HepG2 (cell line): ENCODE data around the gene SOX4. TPM values are rescaled to one million over a fixed set of nuclear protein-coding genes. Genes with fewer than 3 reads are reported as not detected.

Source experiments
- ARHGAP35 ChIP-seq: sonication (generic); formaldehyde crosslinking; IDR thresholded peaks from 2 replicates; pipeline ENCODE4 v1.9.0; 2022; ENCODE audit warnings: mild to moderate bottlenecking, inconsistent platforms, moderate library complexity, missing genetic modification reagents, borderline replicate concordance
- BRCA1 ChIP-seq: sonication (generic); formaldehyde crosslinking; IDR thresholded peaks from 2 replicates; pipeline ENCODE4 v1.4.0; 2020; ENCODE audit warnings: missing genetic modification reagents
- DNMT1 ChIP-seq: sonication (generic); formaldehyde crosslinking; IDR thresholded peaks from 2 replicates; pipeline ENCODE4 v1.5.1; 2020; ENCODE audit warnings: mild to moderate bottlenecking, missing genetic modification reagents
- DR1 ChIP-seq: sonication (generic); formaldehyde crosslinking; IDR thresholded peaks from 2 replicates; pipeline ENCODE4 v1.8.0; 2021; ENCODE audit warnings: mild to moderate bottlenecking, missing genetic modification reagents, inconsistent platforms
- ELF3 ChIP-seq: IDR thresholded peaks from 2 replicates; pipeline ENCODE4 v1.6.1; 2016; ENCODE audit warnings: missing genetic modification reagents, missing compliant biosample characterization
- MAZ ChIP-seq, 2 experiments: sonication (generic) in 1 of 2; formaldehyde crosslinking in 1 of 2; IDR thresholded peaks; 2 replicates each; pipeline versions ENCODE4 v1.5.0 to v1.6.1; 2012 to 2020; ENCODE audit warnings: low read depth in 2 of 2, mild to moderate bottlenecking in 2 of 2, borderline replicate concordance in 1 of 2, improper control_type of control experiment in 1 of 2, low read length in 1 of 2, missing genetic modification reagents in 1 of 2, moderate library complexity in 1 of 2
- NFKBIZ ChIP-seq: IDR thresholded peaks from 2 replicates; pipeline ENCODE4 v1.6.1; 2018; ENCODE audit warnings: missing genetic modification reagents, missing compliant biosample characterization
- PAWR ChIP-seq: sonication (generic); formaldehyde crosslinking; IDR thresholded peaks from 2 replicates; pipeline ENCODE4 v1.4.0; 2020; ENCODE audit warnings: missing genetic modification reagents, mild to moderate bottlenecking, borderline replicate concordance
- PREB ChIP-seq: sonication (generic); formaldehyde crosslinking; IDR thresholded peaks from 2 replicates; pipeline ENCODE4 v1.4.0; 2020; ENCODE audit warnings: missing genetic modification reagents
- PRMT3 ChIP-seq: sonication (generic); formaldehyde crosslinking; IDR thresholded peaks from 2 replicates; pipeline ENCODE4 v1.8.1; 2022; ENCODE audit warnings: low read depth, mild to moderate bottlenecking, moderate library complexity, missing genetic modification reagents, borderline replicate concordance
- SP4 ChIP-seq: sonication (generic); formaldehyde crosslinking; IDR thresholded peaks from 2 replicates; pipeline ENCODE4 v1.8.1; 2023; ENCODE audit warnings: mild to moderate bottlenecking, missing genetic modification reagents
- SYNCRIP ChIP-seq: fragments of 200-400 bp; formaldehyde crosslinking; IDR thresholded peaks from 2 replicates; pipeline ENCODE4 v1.6.1; 2018; ENCODE audit warnings: mild to moderate bottlenecking, low read depth, low read length; ENCODE audit not compliant: insufficient read depth
- ZBTB8A ChIP-seq: sonication (generic); formaldehyde crosslinking; IDR thresholded peaks from 2 replicates; pipeline ENCODE4 v1.4.0; 2020; ENCODE audit warnings: mild to moderate bottlenecking, low read depth, missing genetic modification reagents, borderline replicate concordance
- ZEB1 ChIP-seq: IDR thresholded peaks from 2 replicates; pipeline ENCODE4 v1.6.1; 2012; ENCODE audit warnings: mild to moderate bottlenecking, low read depth, inconsistent platforms; ENCODE audit not compliant: insufficient replicate concordance
- ZNF234 ChIP-seq: sonication (generic); formaldehyde crosslinking; conservative IDR thresholded peaks from 2 replicates; pipeline ENCODE4 v1.5.1; 2020; ENCODE audit warnings: mild to moderate bottlenecking, missing genetic modification reagents
- ZNF292 ChIP-seq: sonication (generic); formaldehyde crosslinking; IDR thresholded peaks from 2 replicates; pipeline ENCODE4 v1.8.1; 2022; ENCODE audit warnings: mild to moderate bottlenecking, low read depth, missing genetic modification reagents, borderline replicate concordance
- ZNF333 ChIP-seq: sonication (generic); formaldehyde crosslinking; IDR thresholded peaks from 2 replicates; pipeline ENCODE4 v1.4.0; 2020; ENCODE audit warnings: mild to moderate bottlenecking, missing genetic modification reagents, borderline replicate concordance
- ZNF83 ChIP-seq: sonication (generic); formaldehyde crosslinking; IDR thresholded peaks from 2 replicates; pipeline ENCODE4 v1.4.0; 2020; ENCODE audit warnings: missing genetic modification reagents, mild to moderate bottlenecking, borderline replicate concordance
- ZNF839 ChIP-seq: sonication (generic); formaldehyde crosslinking; IDR thresholded peaks from 2 replicates; pipeline ENCODE4 v1.4.0; 2020; ENCODE audit warnings: missing genetic modification reagents, mild to moderate bottlenecking, borderline replicate concordance
- polyA plus RNA-seq, 8 experiments: library from polyadenylated mRNA; depleted of rRNA in 3 of 8; stranded (reverse) in 7 of 8; unstranded in 1 of 8; fragments of >200 nt; fragmentation: Illumina TruSeq in 4 of 8; extraction: Trizol in 4 of 8; gene quantifications; 2 replicates each; pipeline versions ENCODE4 v1.2.1 to v1.2.3, GENCODE V29; 2011 to 2016; ENCODE audit warnings: low read depth in 4 of 8, missing spikeins in 1 of 8, mixed read lengths in 1 of 8; ENCODE audit not compliant: insufficient read depth in 1 of 8
- total RNA-seq, 5 experiments: library from RNA; depleted of rRNA; stranded (reverse); fragments of >200 nt; fragmentation: Illumina TruSeq; extraction: Trizol; gene quantifications; 2 replicates each; pipeline ENCODE4 v1.2.3, GENCODE V29; 2016; ENCODE audit warnings: low read depth in 1 of 5
- TF ChIP-seq, protein P1 (sequence below), 2 experiments: sonication (generic) in 1 of 2; formaldehyde crosslinking in 1 of 2; IDR thresholded peaks; 2 replicates each; pipeline versions ENCODE4 v1.5.1 to v1.6.1; 2011 to 2020; ENCODE audit warnings: borderline replicate concordance in 1 of 2, low read depth in 1 of 2, low read length in 1 of 2, mild to moderate bottlenecking in 1 of 2, missing genetic modification reagents in 1 of 2, moderate library complexity in 1 of 2
- TF ChIP-seq, protein P2 (sequence below): sonication (generic); formaldehyde crosslinking; IDR thresholded peaks from 2 replicates; pipeline ENCODE4 v1.8.0; 2022; ENCODE audit warnings: mild to moderate bottlenecking, missing genetic modification reagents, moderate library complexity

The SOX4 gene
- total and polyA plus RNA-seq, 2 of the 13 experiments (the other 11 are each of a cell fraction or from before 2014, with no cell fraction given): 2.6 to 3.4 TPM

- TF ChIP-seq, protein P1, sequence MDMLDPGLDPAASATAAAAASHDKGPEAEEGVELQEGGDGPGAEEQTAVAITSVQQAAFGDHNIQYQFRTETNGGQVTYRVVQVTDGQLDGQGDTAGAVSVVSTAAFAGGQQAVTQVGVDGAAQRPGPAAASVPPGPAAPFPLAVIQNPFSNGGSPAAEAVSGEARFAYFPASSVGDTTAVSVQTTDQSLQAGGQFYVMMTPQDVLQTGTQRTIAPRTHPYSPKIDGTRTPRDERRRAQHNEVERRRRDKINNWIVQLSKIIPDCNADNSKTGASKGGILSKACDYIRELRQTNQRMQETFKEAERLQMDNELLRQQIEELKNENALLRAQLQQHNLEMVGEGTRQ (IDR thresholded peaks at IDR 0.05; ENCODE audit: low read depth, low read length): no peak
- TF ChIP-seq, protein P1 (CRISPR knock-in tag; IDR thresholded peaks at IDR 0.05; ENCODE audit: borderline replicate concordance): no peak
- TF ChIP-seq DR1 (CRISPR knock-in tag): peak; percentile 60; the same call in 1 of the 2 replicates
- TF ChIP-seq PREB (CRISPR knock-in tag): no peak
- peak; percentile 58; the same call in 1 of the 2 replicates for TF ChIP-seq ZNF292 (CRISPR knock-in tag)
- no peak for TF ChIP-seq NFKBIZ (CRISPR knock-in tag)
- no peak for TF ChIP-seq MAZ (IDR thresholded peaks at IDR 0.05; ENCODE audit: borderline replicate concordance, low read depth, low read length)
- no peak for TF ChIP-seq MAZ (CRISPR knock-in tag; IDR thresholded peaks at IDR 0.05; ENCODE audit: low read depth)
- TF ChIP-seq ZNF234 (CRISPR knock-in tag): no peak; the same call in 1 of the 2 replicates
- TF ChIP-seq ELF3 (CRISPR knock-in tag): no peak
- no peak for TF ChIP-seq PRMT3 (CRISPR knock-in tag)
- no peak for TF ChIP-seq ZBTB8A (CRISPR knock-in tag)
- no peak for TF ChIP-seq BRCA1
- no peak for TF ChIP-seq ZEB1
- no peak; the same call in 1 of the 2 replicates for TF ChIP-seq ZNF333 (CRISPR knock-in tag)
- no peak for TF ChIP-seq ARHGAP35 (CRISPR knock-in tag)
- no peak for TF ChIP-seq PAWR (CRISPR knock-in tag)
- peak; percentile 61; the same call in 1 of the 2 replicates for TF ChIP-seq ZNF839
- TF ChIP-seq SP4 (CRISPR knock-in tag): no peak
- TF ChIP-seq ZNF83 (CRISPR knock-in tag): peak; percentile 84
- TF ChIP-seq, protein P2, sequence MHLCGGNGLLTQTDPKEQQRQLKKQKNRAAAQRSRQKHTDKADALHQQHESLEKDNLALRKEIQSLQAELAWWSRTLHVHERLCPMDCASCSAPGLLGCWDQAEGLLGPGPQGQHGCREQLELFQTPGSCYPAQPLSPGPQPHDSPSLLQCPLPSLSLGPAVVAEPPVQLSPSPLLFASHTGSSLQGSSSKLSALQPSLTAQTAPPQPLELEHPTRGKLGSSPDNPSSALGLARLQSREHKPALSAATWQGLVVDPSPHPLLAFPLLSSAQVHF (CRISPR knock-in tag): no peak; the same call in 1 of the 2 replicates
- TF ChIP-seq DNMT1 (CRISPR knock-in tag): no peak
- TF ChIP-seq SYNCRIP: no peak
Observed at GRCh38 chr6:21594416-21595281, 1.1 kb downstream of the SOX4 start (continued).
